Naive thymus-derived CD4-positive, alpha-beta T cell (primary cell): ENCODE measurements around the gene MYH14. TPM values are rescaled to one million over a fixed set of nuclear protein-coding genes. Genes with fewer than 3 reads are reported as not detected.
A peak's percentile ranks its signal among the peaks of the same experiment; 100 is the strongest.

ENCODE experiments used
- ATAC-seq: fragments of 150-1000 bp; cut with Tn5 transposase; 2 replicates; pipeline ENCODE4 v1.10.0; 2021; ENCODE audit warnings: mild to moderate bottlenecking, moderate library complexity
- CTCF ChIA-PET: fragments of 350-600 bp; sonication (Branson Sonifier 250); formaldehyde crosslinking; loops from one replicate; lab custom pipeline; 2021; ENCODE audit warnings: antibody characterized with exemption; lab: Charles Lee
- POLR2A ChIA-PET: fragments of 350-600 bp; sonication (Branson Sonifier 250); formaldehyde crosslinking; loops from one replicate; lab custom pipeline; 2021; ENCODE audit warnings: antibody characterized with exemption, inconsistent platforms; lab: Charles Lee
- DNase-seq, 9 donors: peaks; one replicate each; pipeline versions ENCODE4 v3.0.0 to v3.0.0-alpha.2; 2020 to 2022; ENCODE audit warnings: mixed read lengths in 1 of 9
- H3K27ac ChIP-seq: one replicate; pipeline ENCODE4 v1.7.0; 2013; ENCODE audit warnings: mild to moderate bottlenecking, low read depth, low read length, moderate library complexity
- H3K27me3 ChIP-seq, 2 donors: one replicate each; pipeline ENCODE4 v1.7.0; 2013; ENCODE audit warnings: low read length in 2 of 2, mild to moderate bottlenecking in 2 of 2, moderate library complexity in 2 of 2; ENCODE audit not compliant: control insufficient read depth in 2 of 2, insufficient read depth in 2 of 2
- H3K36me3 ChIP-seq, 3 experiments: 1 replicate in 2 of 3; 2 replicates in 1 of 3; pipeline ENCODE4 v1.7.0; 2013; ENCODE audit warnings: low read length in 3 of 3, mild to moderate bottlenecking in 3 of 3, moderate library complexity in 1 of 3; ENCODE audit not compliant: insufficient read depth in 3 of 3, control insufficient read depth in 2 of 3
- H3K4me1 ChIP-seq, 2 donors: one replicate each; pipeline ENCODE4 v1.7.0; 2013; ENCODE audit warnings: low read length in 2 of 2, mild to moderate bottlenecking in 2 of 2, moderate library complexity in 1 of 2; ENCODE audit not compliant: control insufficient read depth in 2 of 2, insufficient read depth in 2 of 2
- H3K4me3 ChIP-seq: 2 replicates; pipeline ENCODE4 v1.7.0; 2013; ENCODE audit warnings: mild to moderate bottlenecking, low read length
- H3K9me3 ChIP-seq, 3 experiments: 1 replicate in 2 of 3; 2 replicates in 1 of 3; pipeline ENCODE4 v1.7.0; 2013; ENCODE audit warnings: low read length in 3 of 3; ENCODE audit not compliant: control insufficient read depth in 2 of 3
- H3K27ac Mint-ChIP-seq, 9 donors: one replicate each; pipeline ENCODE4 v1.8.0; 2020 to 2022; ENCODE audit warnings: mixed read lengths in 9 of 9, mild to moderate bottlenecking in 8 of 9, moderate library complexity in 5 of 9, inconsistent platforms in 2 of 9
- H3K27me3 Mint-ChIP-seq, 5 donors: one replicate each; pipeline ENCODE4 v1.8.0; 2021 to 2022; ENCODE audit warnings: mixed read lengths in 5 of 5, mild to moderate bottlenecking in 1 of 5
- H3K36me3 Mint-ChIP-seq, 5 donors: one replicate each; pipeline ENCODE4 v1.8.0; 2020 to 2022; ENCODE audit warnings: mixed read lengths in 5 of 5, mild to moderate bottlenecking in 3 of 5, inconsistent platforms in 1 of 5
- H3K4me1 Mint-ChIP-seq, 7 donors: one replicate each; pipeline ENCODE4 v1.8.0; 2020 to 2022; ENCODE audit warnings: mixed read lengths in 7 of 7, mild to moderate bottlenecking in 3 of 7, inconsistent platforms in 1 of 7
- H3K4me3 Mint-ChIP-seq, 10 donors: one replicate each; pipeline ENCODE4 v1.8.0; 2020 to 2022; ENCODE audit warnings: mild to moderate bottlenecking in 10 of 10, mixed read lengths in 10 of 10, moderate library complexity in 6 of 10, inconsistent platforms in 2 of 10
- H3K9me3 Mint-ChIP-seq, 11 donors: one replicate each; pipeline ENCODE4 v1.8.0; 2020 to 2022; ENCODE audit warnings: mixed read lengths in 11 of 11, mild to moderate bottlenecking in 4 of 11, inconsistent platforms in 1 of 11, moderate library complexity in 1 of 11
- intact Hi-C, 2 donors: fragments of 100-400 bp; cut with micrococcal nuclease; formaldehyde crosslinking; loops; one replicate each; pipeline ENCODE4 v1.15.1; 2023
- polyA plus RNA-seq, 2 donors: library from polyadenylated mRNA; unstranded; fragments of 300-500 nt; fragmentation: Illumina TruSeq; gene quantifications; one replicate each; pipeline ENCODE4 v1.2.3, GENCODE V29; 2021
- total RNA-seq, 6 experiments: library from RNA in 5 of 6; stranded (reverse) in 5 of 6; gene quantifications; 1 replicate in 5 of 6; 2 replicates in 1 of 6; pipeline ENCODE4 v1.2.3 and lab custom pipeline; 2021 to 2026

Gene MYH14
- total and polyA plus RNA-seq, 7 experiments from 2014 or later = not detected

DNA sequence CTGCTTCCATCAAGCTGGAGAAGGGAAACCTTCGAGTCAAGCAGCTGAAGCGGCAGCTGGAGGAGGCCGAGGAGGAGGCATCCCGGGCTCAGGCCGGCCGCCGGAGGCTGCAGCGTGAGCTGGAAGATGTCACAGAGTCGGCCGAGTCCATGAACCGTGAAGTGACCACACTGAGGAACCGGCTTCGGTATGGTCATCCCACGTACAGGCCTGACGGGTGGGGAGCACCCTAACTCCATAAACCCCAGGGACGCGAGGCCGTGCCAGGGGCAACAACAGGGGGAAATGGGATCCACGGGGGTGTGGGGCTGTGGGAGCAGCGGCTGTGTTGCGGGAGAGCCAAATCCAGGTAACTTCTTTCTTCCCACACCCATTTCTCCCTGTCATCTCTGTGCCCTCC, 105.6 kb downstream of the MYH14 start:
- H3K27me3 ChIP-seq = peaks cover 0 to 14% of the 10 kb centered on the region in 2 donors
- intact Hi-C loops = no loop called here
- CTCF ChIA-PET = no interaction called here
- POLR2A ChIA-PET = no interaction called here
- ATAC-seq = no peak
- H3K27me3 Mint-ChIP-seq = peaks cover 52 to 68% (median 60%) of the 10 kb centered on the region in 5 donors
- H3K4me3 Mint-ChIP-seq = no peak overlapping the region
- no peaks in the 10 kb centered on the region for H3K4me1 ChIP-seq
- no peak for DNase-seq
- H3K27ac ChIP-seq = no peak overlapping the region
- H3K36me3 ChIP-seq = no peaks in the 10 kb centered on the region
- no peak overlapping the region for H3K4me3 ChIP-seq
- peaks cover 0 to 7% (median 0%) of the 10 kb centered on the region in 5 donors for H3K36me3 Mint-ChIP-seq
- peaks cover 0 to 4% (median 0%) of the 10 kb centered on the region in 11 donors for H3K9me3 Mint-ChIP-seq
- peak overlapping the region in 1 of 9 donors; percentile 22 for H3K27ac Mint-ChIP-seq
- H3K9me3 ChIP-seq = no peaks in the 10 kb centered on the region
- H3K4me1 Mint-ChIP-seq = peaks cover 0 to 7% (median 6%) of the 10 kb centered on the region in 7 donors

DNA sequence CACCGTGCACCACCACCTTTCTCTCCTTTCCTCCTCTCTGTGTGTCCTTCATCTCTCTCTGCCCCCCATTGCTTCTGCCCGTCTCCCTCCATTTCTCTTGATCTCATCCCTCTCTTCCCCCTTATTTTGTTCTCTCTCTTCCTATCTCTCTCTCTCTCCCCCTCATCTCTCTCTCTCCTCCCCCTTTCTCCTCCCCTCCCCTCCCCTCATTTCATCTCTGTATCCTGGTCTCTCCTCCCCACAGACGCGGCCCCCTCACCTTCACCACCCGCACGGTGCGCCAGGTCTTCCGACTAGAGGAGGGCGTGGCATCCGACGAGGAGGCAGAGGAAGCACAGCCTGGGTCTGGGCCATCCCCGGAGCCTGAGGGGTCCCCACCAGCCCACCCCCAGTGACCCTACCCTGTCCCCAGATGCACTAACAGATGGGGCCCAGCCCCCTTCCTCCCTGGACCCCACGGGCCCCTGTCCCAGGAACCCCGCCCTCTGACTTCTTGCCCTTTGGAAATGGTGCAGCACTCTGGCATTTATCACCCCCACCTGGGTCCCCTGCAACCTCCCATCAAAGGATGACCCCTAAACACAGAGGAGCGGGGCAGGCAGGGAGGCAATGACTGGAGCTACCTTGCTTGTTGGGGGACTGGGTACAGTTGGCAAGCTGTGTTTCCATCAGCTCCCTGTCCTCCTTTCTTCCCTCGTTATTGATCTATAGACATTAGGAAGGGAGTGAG, 106.1 kb downstream of the MYH14 start:
- Histone ChIP-seq H3K4me1 (no peaks in the 10 kb centered on the region), H3K4me3 (no peak overlapping the region), H3K9me3 (no peaks in the 10 kb centered on the region), H3K27ac (no peak overlapping the region), H3K36me3 (no peaks in the 10 kb centered on the region), H3K27me3 (peaks cover 0 to 19% of the 10 kb centered on the region in 2 donors)
- CTCF ChIA-PET = no interaction called here
- H3K36me3 Mint-ChIP-seq = peaks cover 0 to 7% (median 0%) of the 10 kb centered on the region in 5 donors
- no peak overlapping the region for H3K27ac Mint-ChIP-seq
- POLR2A ChIA-PET = no interaction called here
- H3K27me3 Mint-ChIP-seq = peaks cover 56 to 67% (median 65%) of the 10 kb centered on the region in 5 donors
- no peak overlapping the region for H3K4me3 Mint-ChIP-seq
- DNase-seq = no peak
- ATAC-seq = no peak
- H3K9me3 Mint-ChIP-seq = peaks cover 0 to 5% (median 0%) of the 10 kb centered on the region in 11 donors
- H3K4me1 Mint-ChIP-seq = peaks cover 0 to 11% (median 6%) of the 10 kb centered on the region in 7 donors
- intact Hi-C loops = no loop called here

GRCh38 chr19:50310759-50311465, 107.5 kb downstream of the MYH14 start:
- Histone ChIP-seq H3K27ac (no peak overlapping the region), H3K4me3 (no peak overlapping the region), H3K27me3 (peaks cover 0 to 23% of the 10 kb centered on the region in 2 donors), H3K36me3 (no peaks in the 10 kb centered on the region), H3K9me3 (no peaks in the 10 kb centered on the region), H3K4me1 (no peaks in the 10 kb centered on the region)
- Mint-ChIP-seq H3K9me3 (peaks cover 0 to 5% (median 0%) of the 10 kb centered on the region in 11 donors), H3K36me3 (peaks cover 0 to 7% (median 2%) of the 10 kb centered on the region in 5 donors), H3K4me1 (peaks cover 8 to 20% (median 13%) of the 10 kb centered on the region in 7 donors), H3K4me3 (no peak overlapping the region), H3K27me3 (peaks cover 58 to 68% (median 67%) of the 10 kb centered on the region in 5 donors), H3K27ac (no peak overlapping the region)
- DNase-seq = no peak
- ChIA-PET POLR2A (no interaction called here), CTCF (no interaction called here)
- no peak for ATAC-seq
- intact Hi-C loops = no loop called here

DNA sequence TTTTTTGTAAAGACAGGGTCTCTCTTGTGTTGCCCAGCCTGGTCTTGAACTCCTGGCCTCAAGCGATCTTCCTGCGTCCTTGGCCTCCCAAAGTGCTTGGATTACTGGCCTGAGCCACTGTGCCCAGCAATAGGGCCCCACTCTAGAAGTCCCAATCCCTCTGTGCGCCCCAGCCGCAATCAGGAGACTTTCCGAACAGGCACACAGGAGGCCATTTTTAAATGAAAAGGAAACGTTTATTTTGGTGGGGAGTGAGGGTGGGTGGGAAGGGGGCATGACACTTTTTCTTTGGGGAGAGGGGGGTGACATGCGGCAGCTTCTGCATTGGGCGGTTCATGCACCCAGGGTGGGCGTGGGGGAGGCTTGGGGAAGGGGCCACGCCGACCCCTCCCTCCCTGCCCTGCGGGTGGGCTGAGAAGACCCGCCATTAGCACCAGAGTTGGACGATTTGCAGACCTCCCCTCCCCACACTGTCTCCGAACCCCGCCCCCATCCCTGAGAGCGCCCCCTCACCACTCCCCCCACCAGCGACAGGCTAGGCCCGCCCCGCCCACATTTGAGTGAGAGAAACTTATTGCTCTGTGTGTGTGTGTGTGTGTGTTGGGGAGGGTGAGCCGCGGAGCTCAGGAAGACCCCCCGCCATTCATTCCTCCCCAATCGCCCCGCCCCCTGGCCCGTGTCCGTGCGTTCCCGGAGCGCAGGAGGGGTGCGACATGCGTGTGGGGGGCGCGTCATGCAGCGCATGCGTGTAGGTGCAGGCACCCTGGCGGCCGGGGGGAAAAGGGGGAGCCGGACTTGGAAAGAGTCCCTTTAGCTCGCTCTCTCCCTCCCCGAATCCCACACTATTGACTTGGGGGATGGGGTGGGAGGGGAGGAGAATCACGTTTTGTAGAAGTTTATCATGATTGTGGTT, 108.6 kb downstream of the MYH14 start:
- Histone ChIP-seq H3K9me3 (no peaks in the 10 kb centered on the region), H3K4me1 (no peaks in the 10 kb centered on the region), H3K27me3 (peaks cover 0 to 23% of the 10 kb centered on the region in 2 donors), H3K36me3 (no peaks in the 10 kb centered on the region), H3K4me3 (no peak overlapping the region), H3K27ac (no peak overlapping the region)
- intact Hi-C loops = no loop called here
- peaks cover 57 to 73% (median 69%) of the 10 kb centered on the region in 5 donors for H3K27me3 Mint-ChIP-seq
- ATAC-seq = no peak
- DNase-seq = no peak
- ChIA-PET CTCF (no interaction called here), POLR2A (no interaction called here)
- peaks cover 0 to 5% (median 0%) of the 10 kb centered on the region in 11 donors for H3K9me3 Mint-ChIP-seq
- peaks cover 0 to 7% (median 4%) of the 10 kb centered on the region in 5 donors for H3K36me3 Mint-ChIP-seq
- H3K27ac Mint-ChIP-seq = no peak overlapping the region
- peaks cover 9 to 20% (median 15%) of the 10 kb centered on the region in 7 donors for H3K4me1 Mint-ChIP-seq
- no peak overlapping the region for H3K4me3 Mint-ChIP-seq

- Mint-ChIP-seq H3K27me3 (peaks cover 65 to 80% (median 69%) of the 10 kb centered on the region in 5 donors), H3K9me3 (peaks cover 0 to 9% (median 0%) of the 10 kb centered on the region in 11 donors), H3K27ac (no peak overlapping the region), H3K4me1 (peaks cover 13 to 20% (median 15%) of the 10 kb centered on the region in 7 donors), H3K4me3 (peak overlapping the region in 1 of 10 donors; percentile 57), H3K36me3 (peaks cover 0 to 7% (median 4%) of the 10 kb centered on the region in 5 donors)
- ChIA-PET CTCF (no interaction called here), POLR2A (no interaction called here)
- Histone ChIP-seq H3K4me3 (no peak overlapping the region), H3K27me3 (peaks cover 0 to 23% of the 10 kb centered on the region in 2 donors), H3K27ac (no peak overlapping the region), H3K9me3 (no peaks in the 10 kb centered on the region), H3K36me3 (no peaks in the 10 kb centered on the region), H3K4me1 (no peaks in the 10 kb centered on the region)
- DNase-seq = no peak
- intact Hi-C loops = no loop called here
- ATAC-seq = no peak
Measured at GRCh38 chr19:50312967-50313811, 109.8 kb downstream of the MYH14 start.
